GM13976 (cell line): ENCODE results near the gene CHMP3.

Experiments used
- DNase-seq: peaks from one replicate; pipeline ENCODE4 v3.0.0; 2012; ENCODE audit warnings: low spot score
- CTCF ChIP-seq: IDR thresholded peaks from 2 replicates; pipeline ENCODE4 v1.5.1; 2012; ENCODE audit warnings: borderline replicate concordance, mild to moderate bottlenecking; ENCODE audit not compliant: insufficient read depth; ENCODE audit errors: extremely low read depth, missing control alignments, control extremely low read depth
- in situ Hi-C: fragments of 300-500 bp; cut with MboI; formaldehyde crosslinking; loops from one replicate; pipeline ENCODE4 v1.12.0; 2022; ENCODE audit warnings: low sequenced_read_pairs, mixed read lengths, inconsistent platforms; ENCODE audit not compliant: unreplicated experiment

Gene CHMP3

GRCh38 chr2:86455181-86455580 is 108.1 kb downstream of the CHMP3 start:
- in situ Hi-C loops, result no loop called here
- TF ChIP-seq CTCF, result no peak
- DNase-seq, result no peak

GRCh38 chr2:86454238-86454637 is 109.0 kb downstream of the CHMP3 start:
- in situ Hi-C loops, result no loop called here
- no peak for TF ChIP-seq CTCF
- no peak for DNase-seq

- DNase-seq, result no peak
- in situ Hi-C loops, result no loop called here
- no peak for TF ChIP-seq CTCF
Observed at GRCh38 chr2:86453836-86454235, 109.4 kb downstream of the CHMP3 start.
